HepG2 (cell line): ENCODE results near the gene ZMIZ1. TPM values are rescaled to one million over a fixed set of nuclear protein-coding genes. Genes with fewer than 3 reads are reported as not detected.
A peak's percentile ranks its signal among the peaks of the same experiment; 100 is the strongest.

Experiments used
- EP300 ChIP-seq, 3 experiments: sonication (generic) in 1 of 3; formaldehyde crosslinking in 1 of 3; IDR thresholded peaks; 2 replicates each; pipeline versions ENCODE4 v1.5.1 to v1.6.1; 2011 to 2020; ENCODE audit warnings: low read depth in 2 of 3, low read length in 2 of 3, borderline replicate concordance in 1 of 3, improper control_type of control experiment in 1 of 3, mild to moderate bottlenecking in 1 of 3, missing genetic modification reagents in 1 of 3, moderate library complexity in 1 of 3
- FLYWCH1 ChIP-seq: sonication (generic); formaldehyde crosslinking; IDR thresholded peaks from 2 replicates; pipeline ENCODE4 v1.8.1; 2023; ENCODE audit warnings: mild to moderate bottlenecking, missing genetic modification reagents
- GZF1 ChIP-seq: sonication (generic); formaldehyde crosslinking; IDR thresholded peaks from 2 replicates; pipeline ENCODE4 v1.5.1; 2020; ENCODE audit warnings: mild to moderate bottlenecking, missing genetic modification reagents
- KDM5A ChIP-seq: fragments of 200-600 bp; sonication (generic); IDR thresholded peaks from 2 replicates; pipeline ENCODE4 v1.7.0; 2018; ENCODE audit warnings: antibody characterized with exemption, mild to moderate bottlenecking, low read length, borderline replicate concordance
- NCOA1 ChIP-seq: sonication (generic); formaldehyde crosslinking; IDR thresholded peaks from 2 replicates; pipeline ENCODE4 v1.9.0; 2021; ENCODE audit warnings: missing genetic modification reagents
- SRY ChIP-seq: sonication (generic); formaldehyde crosslinking; IDR thresholded peaks from 2 replicates; pipeline ENCODE4 v1.8.0; 2022; ENCODE audit warnings: mild to moderate bottlenecking, missing genetic modification reagents
- TBX3 ChIP-seq: fragments of 450-650 bp; IDR thresholded peaks from 2 replicates; pipeline ENCODE4 v1.6.1; 2017; ENCODE audit warnings: antibody characterized with exemption, mild to moderate bottlenecking, inconsistent platforms, borderline replicate concordance
- TFDP2 ChIP-seq: sonication (generic); formaldehyde crosslinking; IDR thresholded peaks from 2 replicates; pipeline ENCODE4 v1.4.0; 2020; ENCODE audit warnings: missing genetic modification reagents
- YEATS4 ChIP-seq: sonication (generic); formaldehyde crosslinking; IDR thresholded peaks from 2 replicates; pipeline ENCODE4 v1.4.0; 2020; ENCODE audit warnings: missing genetic modification reagents, borderline replicate concordance
- ZBTB34 ChIP-seq: sonication (generic); formaldehyde crosslinking; IDR thresholded peaks from 2 replicates; pipeline ENCODE4 v1.8.0; 2022; ENCODE audit warnings: mild to moderate bottlenecking, missing genetic modification reagents
- ZBTB7A ChIP-seq: sonication (generic); formaldehyde crosslinking; IDR thresholded peaks from 2 replicates; pipeline ENCODE4 v1.8.0; 2022; ENCODE audit warnings: mild to moderate bottlenecking, missing genetic modification reagents
- ZMYM2 ChIP-seq: sonication (generic); formaldehyde crosslinking; IDR thresholded peaks from 2 replicates; pipeline ENCODE4 v1.8.0; 2022; ENCODE audit warnings: mild to moderate bottlenecking, missing genetic modification reagents
- ZNF326 ChIP-seq: sonication (generic); formaldehyde crosslinking; IDR thresholded peaks from 2 replicates; pipeline ENCODE4 v1.4.0; 2020; ENCODE audit warnings: missing genetic modification reagents, borderline replicate concordance
- ZNF432 ChIP-seq: sonication (generic); formaldehyde crosslinking; IDR thresholded peaks from 2 replicates; pipeline ENCODE4 v1.5.0; 2020; ENCODE audit warnings: missing genetic modification reagents, mild to moderate bottlenecking, borderline replicate concordance
- ZNF546 ChIP-seq: sonication (generic); formaldehyde crosslinking; conservative IDR thresholded peaks from 2 replicates; pipeline ENCODE4 v1.8.1; 2023; ENCODE audit warnings: mild to moderate bottlenecking, missing genetic modification reagents
- ZNF616 ChIP-seq: sonication (generic); formaldehyde crosslinking; IDR thresholded peaks from 2 replicates; pipeline ENCODE4 v1.5.0; 2020; ENCODE audit warnings: low read depth, mild to moderate bottlenecking, missing genetic modification reagents
- ZNF687 ChIP-seq: sonication (generic); formaldehyde crosslinking; IDR thresholded peaks from 2 replicates; pipeline ENCODE4 v1.5.1; 2020; ENCODE audit warnings: mild to moderate bottlenecking, missing genetic modification reagents, moderate library complexity
- ZNF768 ChIP-seq: sonication (generic); formaldehyde crosslinking; IDR thresholded peaks from 2 replicates; pipeline ENCODE4 v1.4.0; 2020; ENCODE audit warnings: missing genetic modification reagents
- ZNF816 ChIP-seq: sonication (generic); formaldehyde crosslinking; IDR thresholded peaks from 2 replicates; pipeline ENCODE4 v1.8.0; 2022; ENCODE audit warnings: missing genetic modification reagents, mild to moderate bottlenecking, borderline replicate concordance
- ZNF883 ChIP-seq: sonication (generic); formaldehyde crosslinking; IDR thresholded peaks from 2 replicates; pipeline ENCODE4 v1.5.1; 2020; ENCODE audit warnings: mild to moderate bottlenecking, missing genetic modification reagents; ENCODE audit errors: not compliant biosample characterization
- polyA plus RNA-seq, 8 experiments: library from polyadenylated mRNA; depleted of rRNA in 3 of 8; stranded (reverse) in 7 of 8; unstranded in 1 of 8; fragments of >200 nt; fragmentation: Illumina TruSeq in 4 of 8; extraction: Trizol in 4 of 8; gene quantifications; 2 replicates each; pipeline versions ENCODE4 v1.2.1 to v1.2.3, GENCODE V29; 2011 to 2016; ENCODE audit warnings: low read depth in 4 of 8, missing spikeins in 1 of 8, mixed read lengths in 1 of 8; ENCODE audit not compliant: insufficient read depth in 1 of 8
- total RNA-seq, 5 experiments: library from RNA; depleted of rRNA; stranded (reverse); fragments of >200 nt; fragmentation: Illumina TruSeq; extraction: Trizol; gene quantifications; 2 replicates each; pipeline ENCODE4 v1.2.3, GENCODE V29; 2016; ENCODE audit warnings: low read depth in 1 of 5

Gene ZMIZ1
- total and polyA plus RNA-seq, 2 of the 13 experiments (the other 11 are each of a cell fraction or from before 2014, with no cell fraction given), result 5.3 to 10.2 TPM

- TF ChIP-seq FLYWCH1 (CRISPR knock-in tag), result no peak
- TF ChIP-seq ZNF883 (CRISPR knock-in tag), result no peak
- TF ChIP-seq YEATS4 (CRISPR knock-in tag), result no peak
- no peak for TF ChIP-seq ZNF768 (CRISPR knock-in tag)
- 0 out of 2 replicates have a peak, but pooled peaks have one; percentile 15 for TF ChIP-seq ZBTB7A (CRISPR knock-in tag)
- TF ChIP-seq ZNF616 (CRISPR knock-in tag), result 0 out of 2 replicates have a peak, but pooled peaks have one; percentile 32
- no peak for TF ChIP-seq EP300 (IDR thresholded peaks at IDR 0.05; ENCODE audit: low read depth in 2 of 2, low read length in 2 of 2)
- no peak for TF ChIP-seq EP300 (CRISPR knock-in tag; IDR thresholded peaks at IDR 0.05; ENCODE audit: borderline replicate concordance)
- no peak for TF ChIP-seq ZNF432 (CRISPR knock-in tag)
- TF ChIP-seq ZBTB34 (CRISPR knock-in tag), result no peak
- no peak for TF ChIP-seq KDM5A
- no peak for TF ChIP-seq TBX3
- 0 out of 2 replicates have a peak, but pooled peaks have one; percentile 24 for TF ChIP-seq ZNF816 (CRISPR knock-in tag)
- no peak for TF ChIP-seq ZMYM2 (CRISPR knock-in tag)
- TF ChIP-seq SRY (CRISPR knock-in tag), result 0 out of 2 replicates have a peak, but pooled peaks have one; percentile 0
- TF ChIP-seq ZNF687, result peak; percentile 48; the same call in 1 of the 2 replicates
- TF ChIP-seq ZNF546 (CRISPR knock-in tag), result no peak
- no peak for TF ChIP-seq GZF1
- no peak for TF ChIP-seq ZNF326
- 0 out of 2 replicates have a peak, but pooled peaks have one; percentile 7 for TF ChIP-seq NCOA1 (CRISPR knock-in tag)
- 0 out of 2 replicates have a peak, but pooled peaks have one; percentile 8 for TF ChIP-seq TFDP2 (CRISPR knock-in tag)
Observed at GRCh38 chr10:79184657-79185056, 115.9 kb downstream of the ZMIZ1 start (continued).
